Activated T-cell treated with anti-CD3 and anti-CD28 coated beads, Interleukin-2, amount 50 U/mL, for 24 hours (primary cell): ENCODE measurements around the gene UPF1.
A peak's percentile ranks its signal among the peaks of the same experiment; 100 is the strongest.

ENCODE experiments used
- DNase-seq: peaks from one replicate; pipeline ENCODE4 v3.0.0-alpha.2; 2020
- H3K27ac Mint-ChIP-seq: 2 replicates; pipeline ENCODE4 v1.8.0; 2020; ENCODE audit warnings: mild to moderate bottlenecking, mixed read lengths
- H3K27me3 Mint-ChIP-seq: 2 replicates; pipeline ENCODE4 v1.8.0; 2020; ENCODE audit warnings: mixed read lengths
- H3K36me3 Mint-ChIP-seq: 2 replicates; pipeline ENCODE4 v1.8.0; 2020; ENCODE audit warnings: low read depth, mixed read lengths
- H3K4me1 Mint-ChIP-seq: 2 replicates; pipeline ENCODE4 v1.8.0; 2020; ENCODE audit warnings: low read depth, mixed read lengths
- H3K4me3 Mint-ChIP-seq: 2 replicates; pipeline ENCODE4 v1.8.0; 2020; ENCODE audit warnings: mild to moderate bottlenecking, moderate library complexity, mixed read lengths
- H3K9me3 Mint-ChIP-seq: 2 replicates; pipeline ENCODE4 v1.8.0; 2020; ENCODE audit warnings: mixed read lengths

Gene UPF1

GRCh38 chr19:18840288-18841267, 8.8 kb downstream of the UPF1 start:
- peak overlapping the region; percentile 79 for H3K27ac Mint-ChIP-seq
- peaks cover 93% of the 10 kb centered on the region for H3K4me1 Mint-ChIP-seq
- no peaks in the 10 kb centered on the region for H3K9me3 Mint-ChIP-seq
- H3K27me3 Mint-ChIP-seq = no peaks in the 10 kb centered on the region
- no peak overlapping the region for H3K4me3 Mint-ChIP-seq
- no peak for DNase-seq
- peaks cover 75% of the 10 kb centered on the region for H3K36me3 Mint-ChIP-seq

- Mint-ChIP-seq H3K36me3 (peaks cover 75% of the 10 kb centered on the region), H3K27ac (peak overlapping the region; percentile 30), H3K27me3 (no peaks in the 10 kb centered on the region), H3K9me3 (no peaks in the 10 kb centered on the region), H3K4me3 (no peak overlapping the region), H3K4me1 (peaks cover 93% of the 10 kb centered on the region)
- no peak for DNase-seq
Observed at GRCh38 chr19:18841400-18841799, 9.6 kb downstream of the UPF1 start.

- H3K36me3 Mint-ChIP-seq = peaks cover 74% of the 10 kb centered on the region
- peak overlapping the region; percentile 5 for H3K4me3 Mint-ChIP-seq
- DNase-seq = no peak
- H3K27me3 Mint-ChIP-seq = no peaks in the 10 kb centered on the region
- H3K4me1 Mint-ChIP-seq = peaks cover 93% of the 10 kb centered on the region
- no peaks in the 10 kb centered on the region for H3K9me3 Mint-ChIP-seq
- H3K27ac Mint-ChIP-seq = peak overlapping the region; percentile 61
Observed at GRCh38 chr19:18842166-18842565, 10.4 kb downstream of the UPF1 start.

GRCh38 chr19:18843960-18844359, 12.2 kb downstream of the UPF1 start:
- Mint-ChIP-seq H3K4me3 (peak overlapping the region; percentile 7), H3K27ac (peak overlapping the region; percentile 38), H3K4me1 (peaks cover 87% of the 10 kb centered on the region), H3K36me3 (peaks cover 75% of the 10 kb centered on the region), H3K9me3 (no peaks in the 10 kb centered on the region), H3K27me3 (no peaks in the 10 kb centered on the region)
- no peak for DNase-seq

- DNase-seq = no peak
- Mint-ChIP-seq H3K36me3 (peaks cover 77% of the 10 kb centered on the region), H3K4me3 (no peak overlapping the region), H3K9me3 (no peaks in the 10 kb centered on the region), H3K4me1 (peaks cover 86% of the 10 kb centered on the region), H3K27me3 (no peaks in the 10 kb centered on the region), H3K27ac (peak overlapping the region; percentile 75)
Observed at GRCh38 chr19:18844806-18845329, 13.1 kb downstream of the UPF1 start.

GRCh38 chr19:18845961-18846360, 14.2 kb downstream of the UPF1 start:
- Mint-ChIP-seq H3K36me3 (peaks cover 77% of the 10 kb centered on the region), H3K9me3 (no peaks in the 10 kb centered on the region), H3K4me1 (peaks cover 79% of the 10 kb centered on the region), H3K27me3 (no peaks in the 10 kb centered on the region), H3K27ac (peak overlapping the region; percentile 66), H3K4me3 (no peak overlapping the region)
- no peak for DNase-seq

GRCh38 chr19:18846862-18847548, 15.2 kb downstream of the UPF1 start:
- H3K4me1 Mint-ChIP-seq = peaks cover 68% of the 10 kb centered on the region
- peak; percentile 77 for DNase-seq
- no peaks in the 10 kb centered on the region for H3K27me3 Mint-ChIP-seq
- peak overlapping the region; percentile 12 for H3K27ac Mint-ChIP-seq
- no peak overlapping the region for H3K4me3 Mint-ChIP-seq
- H3K9me3 Mint-ChIP-seq = no peaks in the 10 kb centered on the region
- H3K36me3 Mint-ChIP-seq = peaks cover 80% of the 10 kb centered on the region

- DNase-seq = no peak
- Mint-ChIP-seq H3K27me3 (no peaks in the 10 kb centered on the region), H3K4me3 (no peak overlapping the region), H3K27ac (no peak overlapping the region), H3K4me1 (peaks cover 64% of the 10 kb centered on the region), H3K36me3 (peaks cover 83% of the 10 kb centered on the region), H3K9me3 (no peaks in the 10 kb centered on the region)
Observed at GRCh38 chr19:18847549-18848463, 16.0 kb downstream of the UPF1 start.

GRCh38 chr19:18848878-18849661, 17.3 kb downstream of the UPF1 start:
- peaks cover 52% of the 10 kb centered on the region for H3K4me1 Mint-ChIP-seq
- no peaks in the 10 kb centered on the region for H3K9me3 Mint-ChIP-seq
- no peak overlapping the region for H3K4me3 Mint-ChIP-seq
- H3K36me3 Mint-ChIP-seq = peaks cover 93% of the 10 kb centered on the region
- H3K27me3 Mint-ChIP-seq = no peaks in the 10 kb centered on the region
- H3K27ac Mint-ChIP-seq = peak overlapping the region; percentile 85
- DNase-seq = no peak

GRCh38 chr19:18849838-18850400, 18.2 kb downstream of the UPF1 start:
- H3K27ac Mint-ChIP-seq = peak overlapping the region; percentile 85
- H3K4me3 Mint-ChIP-seq = no peak overlapping the region
- no peaks in the 10 kb centered on the region for H3K9me3 Mint-ChIP-seq
- DNase-seq = no peak
- H3K27me3 Mint-ChIP-seq = no peaks in the 10 kb centered on the region
- peaks cover 44% of the 10 kb centered on the region for H3K4me1 Mint-ChIP-seq
- peaks cover 95% of the 10 kb centered on the region for H3K36me3 Mint-ChIP-seq

- Mint-ChIP-seq H3K9me3 (no peaks in the 10 kb centered on the region), H3K36me3 (peaks cover 97% of the 10 kb centered on the region), H3K4me1 (peaks cover 36% of the 10 kb centered on the region), H3K27me3 (no peaks in the 10 kb centered on the region), H3K27ac (no peak overlapping the region), H3K4me3 (no peak overlapping the region)
- DNase-seq = no peak
Observed at GRCh38 chr19:18850471-18851375, 19.0 kb downstream of the UPF1 start.

- Mint-ChIP-seq H3K27ac (no peak overlapping the region), H3K36me3 (peaks cover 98% of the 10 kb centered on the region), H3K27me3 (no peaks in the 10 kb centered on the region), H3K4me1 (peaks cover 27% of the 10 kb centered on the region), H3K4me3 (no peak overlapping the region), H3K9me3 (no peaks in the 10 kb centered on the region)
- DNase-seq = no peak
Observed at GRCh38 chr19:18851673-18852325, 20.0 kb downstream of the UPF1 start.
